ENCODE results near the gene USP34. TPM values are rescaled to one million over a fixed set of nuclear protein-coding genes. Genes with fewer than 3 reads are reported as not detected.

Gene USP34
- total and polyA plus RNA-seq, 2 donors from 2014 or later = 37.2 to 112 TPM

- Histone ChIP-seq H3K4me1 (ENCODE audit: control insufficient read depth in 2 of 3, insufficient read depth in 2 of 3, low read depth in 1 of 3, low read length in 3 of 3) (no peaks in the 10 kb centered on the region), H3K9me3 (ENCODE audit: control insufficient read depth in 2 of 3, insufficient read depth in 1 of 3, low read length in 3 of 3) (no peaks in the 10 kb centered on the region), H3K4me3 (ENCODE audit: low read length in 3 of 3) (no peak overlapping the region), H3K27me3 (ENCODE audit: control insufficient read depth, insufficient read depth, low read length) (no peaks in the 10 kb centered on the region), H3K36me3 (ENCODE audit: control insufficient read depth in 2 of 3, insufficient read depth in 3 of 3, low read length in 3 of 3) (peaks cover 0 to 7% (median 2%) of the 10 kb centered on the region in 3 donors), H3K9ac (ENCODE audit: low read length in 3 of 3) (no peak overlapping the region), H3K27ac (ENCODE audit: low read depth in 2 of 2, low read length in 2 of 2) (no peak overlapping the region)
- DNase-seq (no peak), FAIRE-seq (no peak)
- intact Hi-C loops (cut with DNase I) = no loop called here
- no peak for TF ChIP-seq CTCF (IDR thresholded peaks at IDR 0.05; ENCODE audit: borderline replicate concordance, extremely low read depth, insufficient read depth)
Observed at GRCh38 chr2:61295981-61296380, 174.9 kb downstream of the USP34 start.

- H3K36me3 ChIP-seq (ENCODE audit: control insufficient read depth in 2 of 3, insufficient read depth in 3 of 3, low read length in 3 of 3) = peaks cover 0 to 6% (median 4%) of the 10 kb centered on the region in 3 donors
- intact Hi-C loops (cut with DNase I) = no loop called here
- TF ChIP-seq CTCF (IDR thresholded peaks at IDR 0.05; ENCODE audit: borderline replicate concordance, extremely low read depth, insufficient read depth) = no peak
Observed at GRCh38 chr2:61291851-61292575, 178.9 kb downstream of the USP34 start.

GRCh38 chr2:61288070-61288841 is 182.6 kb downstream of the USP34 start:
- Histone ChIP-seq H3K27me3 (ENCODE audit: control insufficient read depth, insufficient read depth, low read length) (no peaks in the 10 kb centered on the region), H3K36me3 (ENCODE audit: control insufficient read depth in 2 of 3, insufficient read depth in 3 of 3, low read length in 3 of 3) (peaks cover 0 to 4% (median 3%) of the 10 kb centered on the region in 3 donors), H3K4me1 (ENCODE audit: control insufficient read depth in 2 of 3, insufficient read depth in 2 of 3, low read depth in 1 of 3, low read length in 3 of 3) (no peaks in the 10 kb centered on the region), H3K4me3 (ENCODE audit: low read length in 3 of 3) (no peak overlapping the region), H3K27ac (ENCODE audit: low read depth in 2 of 2, low read length in 2 of 2) (no peak overlapping the region), H3K9me3 (ENCODE audit: control insufficient read depth in 2 of 3, insufficient read depth in 1 of 3, low read length in 3 of 3) (no peaks in the 10 kb centered on the region), H3K9ac (ENCODE audit: low read length in 3 of 3) (no peak overlapping the region)
- no peak for TF ChIP-seq CTCF (IDR thresholded peaks at IDR 0.05; ENCODE audit: borderline replicate concordance, extremely low read depth, insufficient read depth)
- no peak for FAIRE-seq
- intact Hi-C loops (cut with DNase I) = no loop called here
- DNase-seq = no peak

More at GRCh38 chr2:61291851-61292575, 178.9 kb downstream of the USP34 start:
- FAIRE-seq = no peak
- no peak for DNase-seq
- Histone ChIP-seq H3K27ac (ENCODE audit: low read depth in 2 of 2, low read length in 2 of 2) (no peak overlapping the region), H3K4me1 (ENCODE audit: control insufficient read depth in 2 of 3, insufficient read depth in 2 of 3, low read depth in 1 of 3, low read length in 3 of 3) (no peaks in the 10 kb centered on the region), H3K9me3 (ENCODE audit: control insufficient read depth in 2 of 3, insufficient read depth in 1 of 3, low read length in 3 of 3) (no peaks in the 10 kb centered on the region), H3K9ac (ENCODE audit: low read length in 3 of 3) (no peak overlapping the region), H3K27me3 (ENCODE audit: control insufficient read depth, insufficient read depth, low read length) (no peaks in the 10 kb centered on the region), H3K4me3 (ENCODE audit: low read length in 3 of 3) (no peak overlapping the region)

Data from kidney (tissue), 14 donors.